ENCODE measurements around the gene PCDHGB1.
A peak's percentile ranks its signal among the peaks of the same experiment; 100 is the strongest.

The PCDHGB1 gene

DNA sequence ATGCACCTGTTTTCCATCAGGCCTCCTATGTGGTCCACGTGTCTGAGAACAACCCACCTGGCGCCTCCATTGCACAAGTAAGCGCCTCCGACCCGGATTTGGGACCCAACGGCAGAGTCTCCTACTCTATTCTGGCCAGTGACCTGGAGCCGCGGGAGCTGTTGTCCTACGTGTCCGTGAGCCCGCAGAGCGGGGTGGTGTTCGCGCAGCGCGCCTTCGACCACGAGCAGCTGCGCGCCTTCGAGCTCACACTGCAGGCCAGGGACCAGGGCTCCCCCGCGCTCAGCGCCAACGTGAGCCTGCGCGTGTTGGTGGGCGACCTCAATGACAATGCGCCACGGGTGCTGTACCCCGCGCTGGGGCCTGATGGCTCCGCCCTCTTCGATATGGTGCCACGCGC, 1.7 kb downstream of the PCDHGB1 start:
- no peak for TF ChIP-seq CTCF (IDR thresholded peaks at IDR 0.05; ENCODE audit: insufficient read depth, low read depth, low read length, missing control alignments)
- H3K4me3 ChIP-seq (ENCODE audit: low read length): no peak overlapping the region
- no peak for DNase-seq (ENCODE audit: low read depth)

DNA sequence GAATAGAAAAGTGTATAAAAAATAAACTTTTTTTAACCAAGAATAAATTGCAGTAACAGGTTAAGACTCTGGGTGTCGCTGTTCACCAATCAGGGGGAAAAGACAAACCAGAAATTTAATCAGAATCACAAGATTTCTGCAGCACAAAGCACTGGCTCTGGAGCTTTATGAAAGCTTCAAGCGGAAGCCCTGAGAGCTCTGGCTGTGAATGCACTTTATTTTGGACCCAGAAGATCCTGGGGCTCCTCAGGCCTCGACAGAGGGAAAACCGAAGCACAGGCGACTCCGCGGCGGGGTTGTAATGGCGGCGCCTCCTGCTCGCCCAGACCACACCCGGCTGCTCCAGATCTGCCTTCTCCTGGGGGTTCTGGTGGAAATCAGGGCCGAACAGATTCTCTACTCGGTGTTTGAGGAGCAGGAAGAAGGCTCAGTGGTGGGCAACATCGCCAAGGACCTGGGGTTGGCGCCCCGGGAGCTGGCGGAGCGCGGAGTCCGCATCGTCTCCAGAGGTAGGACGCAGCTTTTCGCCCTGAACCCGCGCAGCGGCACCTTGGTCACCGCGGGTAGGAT, 5.1 kb downstream of the PCDHGB1 start, which contains the start of gene PCDHGA4:
Gene PCDHGA4, plus strand, starts transcription at position 122 of the 570 bp plus-strand sequence. Its CDS starts 87 bp downstream, at position 209.
- peak; percentile 26 for TF ChIP-seq CTCF (IDR thresholded peaks at IDR 0.05; ENCODE audit: insufficient read depth, low read depth, low read length, missing control alignments)
- DNase-seq (ENCODE audit: low read depth): no peak
- H3K4me3 ChIP-seq (ENCODE audit: low read length): peak within 1 kb of the TSS; percentile 6

GRCh38 chr5:141355641-141356040, 5.7 kb downstream of the PCDHGB1 start:
- no peak for TF ChIP-seq CTCF (IDR thresholded peaks at IDR 0.05; ENCODE audit: insufficient read depth, low read depth, low read length, missing control alignments)
- H3K4me3 ChIP-seq (ENCODE audit: low read length): no peak overlapping the region
- no peak for DNase-seq (ENCODE audit: low read depth)

DNA sequence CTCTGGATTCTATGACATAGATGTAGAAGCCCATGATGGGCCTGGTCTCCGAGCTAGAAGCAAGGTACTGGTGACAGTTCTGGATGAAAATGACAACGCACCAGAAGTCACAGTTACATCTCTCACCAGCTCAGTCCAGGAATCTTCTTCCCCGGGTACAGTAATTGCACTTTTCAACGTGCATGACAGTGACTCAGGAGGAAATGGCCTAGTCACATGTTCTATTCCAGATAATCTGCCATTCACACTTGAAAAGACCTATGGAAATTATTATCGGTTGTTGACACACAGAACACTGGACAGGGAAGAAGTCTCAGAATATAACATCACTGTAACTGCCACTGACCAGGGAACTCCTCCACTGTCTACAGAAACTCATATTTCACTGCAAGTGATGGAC, 6.2 kb downstream of the PCDHGB1 start:
- DNase-seq (ENCODE audit: low read depth): no peak
- H3K4me3 ChIP-seq (ENCODE audit: low read length): no peak overlapping the region
- TF ChIP-seq CTCF (IDR thresholded peaks at IDR 0.05; ENCODE audit: insufficient read depth, low read depth, low read length, missing control alignments): no peak

GRCh38 chr5:141356950-141357349, 7.1 kb downstream of the PCDHGB1 start:
- H3K4me3 ChIP-seq (ENCODE audit: low read length): no peak overlapping the region
- TF ChIP-seq CTCF (IDR thresholded peaks at IDR 0.05; ENCODE audit: insufficient read depth, low read depth, low read length, missing control alignments): no peak
- no peak for DNase-seq (ENCODE audit: low read depth)

DNA sequence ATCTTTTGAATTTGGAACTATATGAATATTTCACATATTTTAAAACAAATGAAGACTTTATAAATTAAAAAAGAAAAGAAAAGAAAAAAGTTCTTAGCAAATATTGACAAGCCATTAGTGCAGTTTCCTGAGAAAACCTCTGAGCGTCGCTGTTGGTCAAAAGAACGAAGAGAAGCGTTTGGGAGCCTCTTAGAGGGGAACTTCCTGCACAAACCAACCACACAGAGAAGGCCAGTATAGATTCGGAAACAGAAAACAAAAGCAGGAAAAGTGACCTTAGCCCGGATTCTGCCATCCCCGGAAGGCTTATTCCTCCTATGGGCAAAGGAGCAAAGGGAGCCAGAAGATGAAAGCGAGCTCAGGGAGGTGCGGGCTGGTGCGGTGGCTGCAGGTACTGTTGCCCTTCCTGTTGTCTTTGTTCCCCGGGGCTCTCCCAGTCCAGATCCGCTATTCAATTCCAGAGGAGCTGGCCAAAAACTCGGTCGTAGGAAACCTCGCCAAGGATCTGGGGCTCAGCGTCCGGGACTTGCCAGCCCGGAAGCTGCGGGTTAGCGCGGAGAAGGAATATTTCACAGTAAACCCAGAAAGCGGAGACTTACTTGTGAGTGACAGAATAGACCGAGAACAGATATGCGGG, 10.0 kb downstream of the PCDHGB1 start, which contains the start of gene PCDHGB2:
Gene PCDHGB2, plus strand, starts transcription at position 205 of the 637 bp plus-strand sequence. Its CDS starts 142 bp downstream, at position 347.
- TF ChIP-seq CTCF (IDR thresholded peaks at IDR 0.05; ENCODE audit: insufficient read depth, low read depth, low read length, missing control alignments): no peak
- no peak within 1 kb of the TSS for H3K4me3 ChIP-seq (ENCODE audit: low read length)
- peak; percentile 10 for DNase-seq (ENCODE audit: low read depth)

GRCh38 chr5:141360685-141361084, 10.8 kb downstream of the PCDHGB1 start:
- TF ChIP-seq CTCF (IDR thresholded peaks at IDR 0.05; ENCODE audit: insufficient read depth, low read depth, low read length, missing control alignments): no peak
- DNase-seq (ENCODE audit: low read depth): no peak

More at GRCh38 chr5:141360685-141361084, 10.8 kb downstream of the PCDHGB1 start:
- H3K4me3 ChIP-seq (ENCODE audit: low read length): no peak overlapping the region
